GM23338 (cell line): ENCODE data around the gene MUC5AC.

Source experiments
- CTCF ChIP-seq, 2 experiments: fragments of 200-600 bp in 1 of 2; sonication (generic) in 1 of 2; conservative IDR thresholded peaks; 2 replicates each; pipeline versions ENCODE4 v1.5.1 to v1.6.1; 2016 to 2017; ENCODE audit warnings: antibody characterized with exemption in 2 of 2, low read depth in 2 of 2, mild to moderate bottlenecking in 2 of 2, moderate library complexity in 1 of 2
- EZH2 ChIP-seq: fragments of 200-600 bp; sonication (generic); IDR thresholded peaks from one replicate; pipeline ENCODE4 v1.8.0; 2017; ENCODE audit warnings: antibody characterized with exemption, mild to moderate bottlenecking, low read depth; ENCODE audit not compliant: unreplicated experiment
- EZH2phosphoT487 ChIP-seq: fragments of 200-600 bp; sonication (generic); IDR thresholded peaks from one replicate; pipeline ENCODE4 v1.8.1; 2018; ENCODE audit warnings: antibody characterized with exemption; ENCODE audit not compliant: unreplicated experiment
- POLR2AphosphoS5 ChIP-seq: IDR thresholded peaks from 2 replicates; pipeline ENCODE4 v1.6.1; 2016; ENCODE audit warnings: antibody characterized with exemption, low read depth

- no peak for TF ChIP-seq EZH2phosphoT487
- TF ChIP-seq CTCF (conservative IDR thresholded peaks at IDR 0.05; ENCODE audit: low read depth in 2 of 2): no peak
- TF ChIP-seq POLR2AphosphoS5: no peak
- no peak for TF ChIP-seq EZH2
Measured at GRCh38 chr11:1199751-1200610, 42.2 kb downstream of the MUC5AC start.
